CD4-positive, alpha-beta T cell treated with Interleukin-6 at 100 ng/mL for 8 hours (primary cell): ENCODE measurements around the gene ADAMTS6.
"Not testable (repeated sequence)": the region's sequence is repeated elsewhere in the genome, so short reads cannot be mapped to it uniquely, and the experiment has no call there.

ENCODE experiments used
- DNase-seq: peaks from one replicate; pipeline ENCODE4 v3.0.0-alpha.2; 2020; ENCODE audit warnings: mixed read lengths, low spot score

Gene ADAMTS6

GRCh38 chr5:65366655-65367054 is 115.1 kb downstream of the ADAMTS6 start:
- no peak for DNase-seq

GRCh38 chr5:65364907-65365306 is 116.8 kb downstream of the ADAMTS6 start:
- DNase-seq, result no peak

DNA sequence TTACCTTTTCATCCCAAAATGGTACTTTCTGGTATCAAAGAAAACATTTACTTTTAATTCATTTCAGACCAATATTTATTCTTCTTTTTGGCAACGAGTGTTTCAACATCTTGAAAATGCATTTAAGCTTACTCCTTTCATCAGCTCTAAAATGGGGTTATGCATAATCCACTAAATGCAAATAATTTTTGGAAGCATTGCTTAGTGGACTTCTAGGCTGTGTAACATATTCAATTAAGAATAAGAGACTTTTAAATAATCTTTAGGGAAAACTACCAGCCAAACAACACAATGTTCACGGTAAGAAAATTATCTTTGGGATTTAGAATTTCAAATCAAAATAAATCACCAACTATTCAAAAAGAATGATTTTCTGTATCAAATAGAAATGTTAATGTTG is 118.2 kb downstream of the ADAMTS6 start:
- no peak for DNase-seq

GRCh38 chr5:65359981-65360380 is 121.7 kb downstream of the ADAMTS6 start:
- no peak for DNase-seq

- no peak for DNase-seq
These were observed 122.2 kb downstream of the ADAMTS6 start for GRCh38 chr5:65359569-65359968.

DNA sequence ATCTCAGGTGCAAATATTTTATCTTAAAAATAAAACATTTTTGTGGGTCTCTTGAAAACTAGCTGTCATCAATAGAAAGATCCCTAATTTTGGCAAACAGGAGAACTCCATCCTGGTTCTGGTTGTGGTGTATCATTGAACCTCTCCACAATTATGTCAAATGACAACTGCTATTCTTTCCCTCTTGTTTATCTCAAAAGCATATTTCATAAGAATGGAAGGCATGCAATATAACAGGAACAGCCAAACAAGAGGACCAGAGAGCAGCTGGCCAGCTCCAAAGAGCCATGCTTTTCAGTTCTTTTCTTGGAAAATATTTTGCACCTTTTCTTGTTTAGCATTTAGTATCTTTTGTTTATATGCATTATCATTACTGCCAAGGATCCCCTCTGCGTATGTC is 125.4 kb downstream of the ADAMTS6 start:
- DNase-seq, result no peak

GRCh38 chr5:65355301-65355700 is 126.4 kb downstream of the ADAMTS6 start:
- no peak for DNase-seq

- no peak for DNase-seq
These were observed 139.9 kb downstream of the ADAMTS6 start for GRCh38 chr5:65341835-65342234.

- DNase-seq, result no peak
These were observed 143.0 kb downstream of the ADAMTS6 start for GRCh38 chr5:65338606-65339151.

DNA sequence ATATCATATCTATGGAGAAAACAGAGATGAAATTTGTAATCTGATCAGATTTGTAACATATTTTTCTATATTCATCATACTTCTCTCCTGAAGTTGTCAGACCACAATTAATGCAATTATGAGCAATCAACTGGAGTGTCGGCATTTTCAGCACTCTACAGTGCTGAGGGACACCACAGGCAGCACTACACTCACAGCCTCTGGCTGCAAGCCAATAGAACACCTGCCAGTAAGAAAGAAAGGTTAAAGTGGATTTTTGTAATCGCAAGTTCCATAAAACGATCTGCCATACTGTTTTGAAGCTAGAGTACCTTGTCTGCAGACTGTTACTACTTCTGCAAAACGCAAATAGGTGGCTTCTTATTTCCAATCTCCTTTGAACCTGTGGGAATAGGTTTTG is 147.6 kb downstream of the ADAMTS6 start:
- no peak for DNase-seq

DNA sequence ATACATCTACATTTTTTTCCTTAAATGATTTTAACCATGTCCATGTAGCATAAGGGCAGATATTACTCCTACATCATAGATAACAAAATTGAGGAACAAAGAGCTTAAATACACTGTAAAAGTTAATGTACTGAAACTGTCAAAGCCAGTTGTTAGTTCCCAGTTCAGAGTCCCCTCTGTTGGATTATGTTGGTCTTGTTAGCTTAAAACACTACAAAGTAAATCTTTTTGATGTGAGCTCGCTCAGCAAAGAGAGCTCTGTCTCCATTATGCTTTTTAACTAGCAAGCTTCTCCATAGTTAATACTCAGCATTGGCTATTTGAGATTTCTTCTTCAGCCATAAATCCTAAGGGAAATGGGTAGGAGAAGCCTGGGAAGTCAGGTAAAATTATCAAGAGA is 149.1 kb downstream of the ADAMTS6 start:
- no peak for DNase-seq

GRCh38 chr5:65329266-65329665 is 152.5 kb downstream of the ADAMTS6 start:
- no peak for DNase-seq

GRCh38 chr5:65327582-65327981 is 154.1 kb downstream of the ADAMTS6 start:
- DNase-seq, result no peak

DNA sequence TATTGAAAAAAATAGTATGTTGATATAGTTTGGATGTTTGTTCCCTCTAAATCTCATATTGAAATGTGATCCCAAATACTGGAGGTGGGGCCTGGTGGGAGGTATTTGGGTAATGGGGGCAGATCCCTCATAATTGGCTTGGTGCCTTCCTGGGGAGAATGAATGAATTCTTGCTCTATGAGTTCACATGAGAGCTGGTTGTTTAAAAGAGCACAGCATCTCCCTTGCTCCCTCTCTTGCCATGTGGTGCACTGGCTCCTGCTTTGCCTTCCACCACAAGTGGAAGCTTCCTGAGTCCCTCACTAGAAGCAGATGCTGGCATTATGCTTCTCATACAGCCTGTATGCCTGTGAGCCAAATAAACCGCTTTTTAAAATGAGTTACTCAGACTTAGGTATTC is 154.8 kb downstream of the ADAMTS6 start:
- no peak for DNase-seq

- DNase-seq, result no peak
These were observed 157.5 kb downstream of the ADAMTS6 start for GRCh38 chr5:65324226-65324625.

- DNase-seq, result not testable (repeated sequence)
These were observed 161.0 kb downstream of the ADAMTS6 start for GRCh38 chr5:65320704-65321103.

DNA sequence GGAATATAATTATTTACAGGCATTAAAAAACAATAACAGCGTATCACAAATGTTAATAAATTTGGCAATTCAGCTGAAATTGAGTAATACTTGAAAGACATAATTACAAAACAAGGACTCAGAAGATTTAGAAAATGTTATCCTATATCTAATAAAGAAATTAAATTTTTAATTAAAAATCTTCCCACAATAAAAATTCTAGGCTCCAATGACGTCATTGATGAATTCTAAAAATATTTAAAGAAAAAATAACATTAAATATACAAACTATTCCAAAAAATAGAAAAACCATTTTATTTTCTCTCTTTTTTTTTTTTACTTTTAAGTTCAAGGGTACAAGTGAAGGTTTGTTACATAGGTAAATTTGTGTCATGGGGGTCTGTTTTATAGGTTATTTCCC is 161.5 kb downstream of the ADAMTS6 start:
- no peak for DNase-seq

DNA sequence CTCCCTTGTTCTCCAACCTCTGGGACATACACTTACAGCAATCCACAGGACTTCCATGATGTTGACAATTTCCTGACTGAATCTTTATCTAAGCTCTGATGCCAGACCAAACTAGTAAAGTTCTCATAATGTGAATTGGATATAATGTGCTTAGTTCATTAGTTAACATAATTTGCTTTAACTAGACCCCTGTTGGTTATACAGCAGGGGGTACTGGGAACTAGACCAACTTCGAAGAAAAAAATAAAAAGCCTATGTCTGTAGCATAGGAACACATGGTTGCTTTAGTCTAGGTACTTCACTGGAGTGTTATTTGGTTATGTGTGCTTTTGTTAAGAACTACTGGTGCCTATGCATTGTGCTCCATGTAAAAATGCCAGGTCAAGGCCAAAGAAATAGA is 173.8 kb downstream of the ADAMTS6 start:
- DNase-seq, result no peak

DNA sequence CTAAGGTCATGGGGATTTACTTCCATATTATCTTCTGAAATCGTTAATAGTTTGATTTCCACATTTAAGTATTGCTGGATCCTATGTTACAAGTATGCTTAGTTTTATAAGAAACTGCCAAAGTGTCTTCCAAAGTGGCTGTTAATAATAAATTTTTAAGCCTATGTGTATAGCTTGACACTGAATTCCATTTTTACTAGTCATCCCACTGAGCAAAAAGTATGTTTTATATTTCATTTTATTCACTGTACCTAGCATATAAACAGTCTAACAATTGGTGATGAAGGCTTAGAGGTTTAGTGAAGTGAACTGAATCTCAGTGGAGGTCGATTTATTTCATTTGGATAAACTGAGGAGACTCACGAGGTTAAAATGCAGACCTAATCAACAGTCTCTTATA is 174.6 kb downstream of the ADAMTS6 start:
- no peak for DNase-seq

DNA sequence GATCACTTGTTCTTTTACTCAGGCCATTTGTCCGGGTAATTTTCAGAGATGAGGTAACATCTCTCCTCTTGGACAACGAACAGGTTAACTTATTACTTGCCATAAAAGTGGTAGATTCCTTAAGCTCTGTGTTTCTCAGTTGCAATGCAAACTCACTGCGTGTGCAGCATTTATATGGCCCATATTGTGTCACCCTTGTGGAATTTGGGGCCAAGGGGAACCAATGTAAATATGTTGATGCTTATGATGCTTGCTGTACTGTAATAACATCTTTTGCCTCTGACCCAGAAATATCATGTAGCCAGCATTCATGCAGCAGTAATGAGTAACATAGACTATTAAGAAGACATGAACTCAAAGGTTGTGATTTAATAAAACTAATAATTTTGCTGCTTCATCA is 175.8 kb downstream of the ADAMTS6 start:
- no peak for DNase-seq

DNA sequence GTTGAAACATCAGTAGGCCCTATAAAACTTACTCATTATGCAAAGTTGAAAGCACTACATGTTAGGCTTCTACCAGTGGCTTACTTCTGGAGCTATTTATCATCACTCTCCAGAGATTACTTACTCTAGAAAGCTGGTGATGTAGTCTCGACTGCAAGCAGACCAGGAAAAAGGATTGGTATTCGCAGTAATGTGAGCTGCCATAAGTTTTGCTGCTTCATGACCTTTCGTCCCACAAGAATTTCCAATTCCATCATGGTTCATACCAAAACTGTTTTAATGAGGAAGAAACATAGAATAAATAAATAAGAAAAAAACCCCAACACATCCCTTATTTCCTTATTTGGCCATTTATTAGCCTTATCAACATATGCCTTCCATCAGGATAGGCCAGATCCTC is 181.9 kb downstream of the ADAMTS6 start:
- no peak for DNase-seq

DNA sequence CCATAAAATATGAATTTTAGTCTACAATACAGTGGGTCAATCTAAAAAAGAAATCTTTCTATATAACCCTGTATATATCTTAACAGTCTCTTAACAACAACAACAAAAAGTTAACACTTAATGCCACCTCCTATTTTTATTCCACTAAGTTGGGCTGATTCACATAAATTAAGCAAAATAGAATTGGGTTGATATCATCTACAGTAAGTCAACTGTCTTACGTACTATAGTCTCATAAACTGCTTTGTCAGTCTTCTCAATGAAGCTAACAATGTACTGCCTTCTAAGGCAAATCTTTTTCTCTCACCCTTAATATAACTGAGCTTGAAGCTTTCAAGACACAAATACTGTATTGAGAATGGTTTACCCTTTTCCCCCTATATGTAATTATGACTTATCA is 185.7 kb downstream of the ADAMTS6 start:
- no peak for DNase-seq

DNA sequence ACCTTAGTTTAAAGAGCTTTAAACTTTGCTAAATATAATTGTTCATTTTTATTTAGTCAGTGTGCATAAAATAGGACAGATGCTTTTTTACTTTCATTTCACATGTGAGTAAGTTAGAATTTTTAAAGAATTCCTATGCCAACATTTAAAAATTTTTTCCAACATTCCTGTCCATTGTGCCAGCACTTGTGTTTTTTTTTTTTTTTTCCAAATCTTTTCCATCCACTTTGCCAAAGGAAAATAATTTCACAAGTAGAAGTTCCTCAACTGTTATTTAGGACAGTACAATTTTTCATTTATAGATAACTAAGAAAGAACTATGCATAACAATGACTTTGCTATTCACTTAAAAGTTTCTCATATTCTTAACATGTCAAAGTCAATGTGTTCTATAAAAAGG is 189.5 kb downstream of the ADAMTS6 start:
- DNase-seq, result no peak

GRCh38 chr5:65290677-65291076 is 191.0 kb downstream of the ADAMTS6 start:
- no peak for DNase-seq

GRCh38 chr5:65288657-65289056 is 193.1 kb downstream of the ADAMTS6 start:
- DNase-seq, result no peak
